Activated CD8-positive, alpha-beta memory T cell treated with anti-CD3 and anti-CD28 coated beads, Interleukin-2, amount 50 U/mL, for 24 hours (primary cell): Measurements from ENCODE around the gene SSTR1.

Experiments
- DNase-seq: peaks from one replicate; pipeline ENCODE4 v3.0.0-alpha.2; 2020; ENCODE audit errors: extremely low read depth

Gene SSTR1

DNA sequence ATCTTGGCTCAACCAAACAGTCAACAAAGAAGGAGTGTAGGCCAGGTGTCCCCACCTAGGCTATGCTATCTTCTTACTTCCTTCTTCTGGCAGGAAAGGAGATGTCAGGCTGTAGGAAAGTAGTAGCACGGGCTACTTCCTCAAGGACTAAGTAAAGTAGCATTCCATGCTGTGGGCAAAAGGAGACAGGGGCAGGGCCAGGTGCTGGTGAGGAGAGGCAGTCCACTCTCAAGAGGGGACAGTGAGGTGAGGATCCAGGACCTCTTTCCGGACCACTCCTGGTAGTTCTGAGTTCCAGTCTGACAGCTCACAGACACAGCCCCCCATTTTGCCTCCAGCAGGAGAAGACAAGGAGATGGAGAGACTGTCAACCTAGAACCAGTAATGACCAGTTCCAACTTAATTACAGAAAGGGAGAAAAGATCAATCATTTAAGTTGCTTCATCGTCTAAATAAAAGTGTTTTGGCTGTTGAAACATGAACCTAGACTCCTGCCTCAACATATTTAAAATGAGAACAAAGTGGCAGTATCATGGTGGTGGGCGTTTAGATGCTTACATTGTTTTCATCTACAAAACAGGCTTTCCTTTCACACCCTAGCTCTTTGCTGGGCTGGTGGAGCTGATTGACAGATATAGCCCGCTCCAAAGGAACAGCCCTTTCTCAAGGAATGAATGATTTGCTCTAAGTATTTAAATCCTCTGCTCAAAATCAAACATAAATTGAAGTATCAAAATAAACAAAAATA is 5.1 kb upstream of the SSTR1 start:
- no peak for DNase-seq

DNA sequence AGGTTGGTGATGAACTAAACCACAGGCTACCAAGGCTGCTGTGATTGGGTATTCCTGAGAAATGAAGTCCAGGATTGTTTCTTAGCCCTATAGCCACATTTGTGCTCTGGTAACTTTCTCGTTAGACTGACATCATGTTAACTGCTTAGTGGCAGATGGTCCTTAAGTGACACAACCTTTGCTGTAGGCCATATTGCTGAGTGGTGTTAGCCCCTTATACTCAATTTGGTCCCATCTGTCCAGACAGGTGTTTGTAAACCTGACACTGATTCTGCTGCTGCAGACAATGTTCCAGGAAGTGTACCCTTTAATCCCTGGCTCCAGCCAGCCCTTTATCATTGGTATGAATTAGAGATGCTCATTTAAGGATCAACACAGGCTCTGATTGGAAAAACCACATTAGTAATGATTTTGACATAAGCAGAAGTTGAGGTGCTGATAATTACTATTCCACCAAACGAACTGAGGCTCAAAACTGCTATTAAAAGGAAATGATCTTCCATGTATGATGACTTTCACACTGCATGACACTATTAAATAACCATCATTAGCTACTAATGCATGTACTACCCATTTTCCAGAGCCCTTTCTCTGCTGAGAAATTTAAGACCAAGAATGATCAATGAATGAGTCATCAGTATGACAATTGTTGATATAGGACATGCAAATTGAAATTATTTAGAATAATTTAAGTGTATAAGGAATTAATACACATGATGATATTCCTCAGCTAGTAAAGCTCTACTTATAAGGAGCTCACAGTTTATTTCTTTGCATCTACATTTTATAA is 3.6 kb upstream of the SSTR1 start:
- no peak for DNase-seq

DNA sequence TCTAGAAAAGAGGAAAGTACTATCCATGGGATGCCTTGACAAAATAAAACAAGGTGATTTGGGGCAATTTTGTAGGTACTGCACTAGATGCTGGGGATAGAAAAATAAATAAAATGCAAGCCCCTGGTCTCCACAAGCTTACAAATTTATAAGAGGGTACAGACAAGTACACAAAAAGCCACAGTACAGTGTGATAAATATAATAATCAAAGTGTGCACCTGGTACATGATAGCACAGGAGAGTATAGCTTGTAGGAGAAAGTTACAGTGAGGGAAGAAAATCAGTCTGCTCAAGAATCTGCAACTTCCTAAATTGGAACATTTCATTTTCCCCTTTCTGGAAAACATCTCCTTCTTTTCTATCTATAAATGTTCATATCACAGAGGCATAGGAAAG is 3.0 kb upstream of the SSTR1 start:
- DNase-seq = no peak

DNA sequence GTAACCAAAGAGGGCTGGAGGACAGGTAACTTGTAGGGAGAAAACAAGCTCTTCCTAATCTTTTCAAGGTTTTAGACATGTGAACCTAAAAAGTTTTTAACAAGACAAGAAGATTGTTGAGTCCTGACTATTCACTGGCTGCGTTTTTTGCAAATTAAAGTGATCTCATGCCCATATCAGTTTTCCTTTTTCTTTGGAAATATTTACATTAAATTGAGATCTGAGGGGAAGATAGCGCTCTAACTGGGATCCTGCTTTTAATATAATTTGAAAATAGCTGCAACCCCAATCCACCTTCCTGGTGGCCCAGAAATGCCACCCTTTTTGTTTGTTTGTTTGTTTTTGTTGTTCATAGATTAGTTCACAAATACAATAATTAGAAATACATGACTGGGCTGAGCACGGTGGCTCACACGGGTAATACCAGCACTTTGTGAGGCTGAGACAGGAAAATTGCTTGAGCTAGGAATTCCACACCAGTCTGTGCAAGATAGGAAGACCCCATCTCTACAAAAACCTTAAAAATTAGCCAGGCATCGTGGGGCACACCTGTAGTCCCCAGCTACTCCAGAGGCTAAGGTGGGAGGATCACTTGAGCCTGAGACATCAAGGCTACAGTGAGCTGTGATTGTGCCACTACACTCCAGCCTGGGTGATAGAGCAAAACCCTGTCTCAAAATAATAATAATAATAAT is 2.4 kb upstream of the SSTR1 start:
- no peak for DNase-seq

DNA sequence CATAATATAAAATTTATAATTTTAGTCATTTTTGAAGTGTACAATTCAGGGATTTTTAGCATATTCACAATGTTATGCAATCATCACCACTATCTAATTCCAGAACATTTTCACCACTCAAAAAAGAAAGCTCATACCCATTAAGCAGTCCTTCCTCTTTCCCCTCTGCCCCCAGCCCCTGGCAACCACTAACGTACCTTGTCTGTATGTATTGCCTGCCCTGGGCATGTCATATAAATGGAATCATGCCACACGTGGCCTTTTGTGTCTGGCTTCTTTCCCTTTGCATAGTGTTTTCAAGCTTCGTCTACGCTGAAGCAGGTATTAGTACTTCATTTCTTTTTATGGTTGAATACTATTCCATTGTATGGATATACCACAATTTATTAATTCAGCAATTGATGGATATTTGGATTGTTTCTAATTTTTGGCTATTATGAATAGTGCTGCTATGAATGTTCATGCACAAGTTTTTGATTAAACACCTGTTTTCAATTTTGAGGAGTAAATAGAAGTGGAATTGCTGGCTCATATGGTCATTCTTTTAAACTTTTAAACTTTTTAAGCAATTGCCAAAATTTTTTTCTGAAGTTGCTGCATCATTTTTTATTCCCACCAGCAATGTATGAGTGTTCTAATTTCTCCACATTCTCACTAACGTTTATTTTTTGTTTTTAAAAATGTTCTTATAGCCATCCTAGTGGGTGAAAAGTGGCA is 1.6 kb upstream of the SSTR1 start:
- DNase-seq = no peak

DNA sequence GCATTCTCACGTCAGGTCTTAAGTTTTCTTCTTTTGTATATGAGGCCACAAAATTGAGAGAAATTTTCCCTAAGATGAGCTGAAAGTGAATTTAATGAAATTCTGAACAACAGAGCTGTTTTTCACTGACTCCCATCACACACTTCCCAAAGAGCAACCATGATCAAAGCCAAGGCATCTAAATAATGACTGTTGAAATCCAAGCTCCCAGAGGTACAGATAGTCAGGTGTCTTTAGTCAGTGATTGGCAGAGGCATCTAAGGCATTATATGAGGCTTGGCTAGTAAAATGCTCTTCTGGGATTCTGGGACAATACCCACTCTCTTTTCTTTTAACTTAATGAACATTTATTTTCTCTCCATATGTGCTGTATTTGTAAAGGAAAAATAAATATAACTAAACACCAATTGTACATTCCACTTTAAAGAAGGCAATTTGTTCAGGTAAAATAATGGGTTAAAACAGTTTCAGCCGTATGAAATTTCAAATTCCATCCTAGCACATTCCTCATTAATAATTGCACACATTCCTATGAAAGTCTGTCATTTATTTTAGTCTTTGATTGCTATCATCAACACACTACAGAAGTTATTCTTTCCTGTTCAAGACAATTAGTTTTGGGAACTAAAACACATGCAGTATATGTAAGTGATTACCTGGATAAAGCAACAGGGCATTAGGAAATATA is 871 bp upstream of the SSTR1 start:
- DNase-seq = no peak

DNA sequence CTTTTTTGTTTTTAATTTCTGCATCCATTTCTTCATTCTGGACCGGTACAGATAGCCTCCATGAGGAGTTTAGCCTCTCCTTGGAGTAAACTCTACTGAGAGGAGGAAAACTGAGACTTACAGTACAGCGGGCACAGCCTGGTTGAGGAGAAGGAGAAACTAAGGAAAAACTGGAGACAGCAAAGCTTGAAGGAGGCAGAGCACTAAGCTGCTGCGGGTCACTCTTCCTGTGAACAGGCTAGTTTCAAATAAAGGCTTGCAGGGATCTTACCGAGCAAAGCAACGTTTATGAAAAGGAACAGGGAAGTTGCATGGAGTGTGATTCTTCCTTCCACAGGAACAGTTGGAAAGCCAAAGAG is 348 bp upstream of the SSTR1 start:
- DNase-seq = no peak

DNA sequence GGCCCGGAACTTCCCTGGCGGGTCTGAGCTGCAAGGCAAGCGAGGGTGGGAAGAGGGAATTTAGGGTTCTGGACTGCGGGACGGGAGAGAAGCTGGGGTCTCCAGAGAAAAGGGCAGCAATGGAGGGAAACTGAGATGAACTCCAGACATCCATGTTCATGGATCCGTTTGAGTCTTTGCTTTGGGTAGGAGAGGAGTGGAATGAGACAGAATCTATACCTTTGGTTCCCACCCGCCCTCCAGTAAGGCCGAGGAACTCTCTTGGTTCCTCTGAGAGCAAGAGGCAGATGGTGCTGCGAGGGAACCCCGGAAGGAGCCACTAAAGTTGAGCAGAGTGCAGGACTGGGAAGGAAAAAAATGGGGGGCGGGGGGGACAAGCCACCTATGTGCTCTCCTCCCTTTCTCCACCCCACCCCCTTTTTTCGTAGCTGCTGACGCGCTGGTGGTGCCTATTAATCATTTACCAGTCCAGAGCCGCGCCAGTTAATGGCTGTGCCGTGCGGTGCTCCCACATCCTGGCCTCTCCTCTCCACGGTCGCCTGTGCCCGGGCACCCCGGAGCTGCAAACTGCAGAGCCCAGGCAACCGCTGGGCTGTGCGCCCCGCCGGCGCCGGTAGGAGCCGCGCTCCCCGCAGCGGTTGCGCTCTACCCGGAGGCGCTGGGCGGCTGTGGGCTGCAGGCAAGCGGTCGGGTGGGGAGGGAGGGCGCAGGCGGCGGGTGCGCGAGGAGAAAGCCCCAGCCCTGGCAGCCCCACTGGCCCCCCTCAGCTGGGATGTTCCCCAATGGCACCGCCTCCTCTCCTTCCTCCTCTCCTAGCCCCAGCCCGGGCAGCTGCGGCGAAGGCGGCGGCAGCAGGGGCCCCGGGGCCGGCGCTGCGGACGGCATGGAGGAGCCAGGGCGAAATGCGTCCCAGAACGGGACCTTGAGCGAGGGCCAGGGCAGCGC is 1.2 kb downstream of the SSTR1 start:
- no peak for DNase-seq

DNA sequence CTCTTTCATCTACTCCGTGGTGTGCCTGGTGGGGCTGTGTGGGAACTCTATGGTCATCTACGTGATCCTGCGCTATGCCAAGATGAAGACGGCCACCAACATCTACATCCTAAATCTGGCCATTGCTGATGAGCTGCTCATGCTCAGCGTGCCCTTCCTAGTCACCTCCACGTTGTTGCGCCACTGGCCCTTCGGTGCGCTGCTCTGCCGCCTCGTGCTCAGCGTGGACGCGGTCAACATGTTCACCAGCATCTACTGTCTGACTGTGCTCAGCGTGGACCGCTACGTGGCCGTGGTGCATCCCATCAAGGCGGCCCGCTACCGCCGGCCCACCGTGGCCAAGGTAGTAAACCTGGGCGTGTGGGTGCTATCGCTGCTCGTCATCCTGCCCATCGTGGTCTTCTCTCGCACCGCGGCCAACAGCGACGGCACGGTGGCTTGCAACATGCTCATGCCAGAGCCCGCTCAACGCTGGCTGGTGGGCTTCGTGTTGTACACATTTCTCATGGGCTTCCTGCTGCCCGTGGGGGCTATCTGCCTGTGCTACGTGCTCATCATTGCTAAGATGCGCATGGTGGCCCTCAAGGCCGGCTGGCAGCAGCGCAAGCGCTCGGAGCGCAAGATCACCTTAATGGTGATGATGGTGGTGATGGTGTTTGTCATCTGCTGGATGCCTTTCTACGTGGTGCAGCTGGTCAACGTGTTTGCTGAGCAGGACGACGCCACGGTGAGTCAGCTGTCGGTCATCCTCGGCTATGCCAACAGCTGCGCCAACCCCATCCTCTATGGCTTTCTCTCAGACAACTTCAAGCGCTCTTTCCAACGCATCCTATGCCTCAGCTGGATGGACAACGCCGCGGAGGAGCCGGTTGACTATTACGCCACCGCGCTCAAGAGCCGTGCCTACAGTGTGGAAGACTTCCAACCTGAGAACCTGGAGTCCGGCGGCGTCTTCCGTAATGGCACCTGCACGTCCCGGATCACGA is 2.2 kb downstream of the SSTR1 start:
- no peak for DNase-seq

DNA sequence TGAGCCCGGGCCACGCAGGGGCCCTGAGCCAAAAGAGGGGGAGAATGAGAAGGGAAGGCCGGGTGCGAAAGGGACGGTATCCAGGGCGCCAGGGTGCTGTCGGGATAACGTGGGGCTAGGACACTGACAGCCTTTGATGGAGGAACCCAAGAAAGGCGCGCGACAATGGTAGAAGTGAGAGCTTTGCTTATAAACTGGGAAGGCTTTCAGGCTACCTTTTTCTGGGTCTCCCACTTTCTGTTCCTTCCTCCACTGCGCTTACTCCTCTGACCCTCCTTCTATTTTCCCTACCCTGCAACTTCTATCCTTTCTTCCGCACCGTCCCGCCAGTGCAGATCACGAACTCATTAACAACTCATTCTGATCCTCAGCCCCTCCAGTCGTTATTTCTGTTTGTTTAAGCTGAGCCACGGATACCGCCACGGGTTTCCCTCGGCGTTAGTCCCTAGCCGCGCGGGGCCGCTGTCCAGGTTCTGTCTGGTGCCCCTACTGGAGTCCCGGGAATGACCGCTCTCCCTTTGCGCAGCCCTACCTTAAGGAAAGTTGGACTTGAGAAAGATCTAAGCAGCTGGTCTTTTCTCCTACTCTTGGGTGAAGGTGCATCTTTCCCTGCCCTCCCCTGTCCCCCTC is 3.0 kb downstream of the SSTR1 start:
- DNase-seq = no peak

DNA sequence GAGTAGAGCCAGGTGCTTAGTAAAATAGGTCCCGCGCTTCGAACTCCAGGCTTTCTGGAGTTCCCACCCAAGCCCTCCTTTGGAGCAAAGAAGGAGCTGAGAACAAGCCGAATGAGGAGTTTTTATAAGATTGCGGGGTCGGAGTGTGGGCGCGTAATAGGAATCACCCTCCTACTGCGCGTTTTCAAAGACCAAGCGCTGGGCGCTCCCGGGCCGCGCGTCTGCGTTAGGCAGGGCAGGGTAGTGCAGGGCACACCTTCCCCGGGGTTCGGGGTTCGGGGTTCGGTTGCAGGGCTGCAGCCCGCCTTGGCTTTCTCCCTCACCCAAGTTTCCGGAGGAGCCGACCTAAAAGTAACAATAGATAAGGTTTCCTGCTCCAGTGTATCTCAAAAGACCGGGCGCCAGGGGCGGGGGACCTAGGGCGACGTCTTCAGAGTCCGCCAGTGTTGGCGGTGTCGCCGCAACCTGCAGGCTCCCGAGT is 3.6 kb downstream of the SSTR1 start:
- no peak for DNase-seq

DNA sequence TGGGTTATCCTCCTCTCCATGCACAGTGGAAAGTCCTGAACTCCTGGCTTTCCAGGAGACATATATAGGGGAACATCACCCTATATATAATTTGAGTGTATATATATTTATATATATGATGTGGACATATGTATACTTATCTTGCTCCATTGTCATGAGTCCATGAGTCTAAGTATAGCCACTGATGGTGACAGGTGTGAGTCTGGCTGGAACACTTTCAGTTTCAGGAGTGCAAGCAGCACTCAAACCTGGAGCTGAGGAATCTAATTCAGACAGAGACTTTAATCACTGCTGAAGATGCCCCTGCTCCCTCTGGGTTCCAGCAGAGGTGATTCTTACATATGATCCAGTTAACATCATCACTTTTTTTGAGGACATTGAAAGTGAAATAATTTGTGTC is 4.4 kb downstream of the SSTR1 start:
- no peak for DNase-seq

DNA sequence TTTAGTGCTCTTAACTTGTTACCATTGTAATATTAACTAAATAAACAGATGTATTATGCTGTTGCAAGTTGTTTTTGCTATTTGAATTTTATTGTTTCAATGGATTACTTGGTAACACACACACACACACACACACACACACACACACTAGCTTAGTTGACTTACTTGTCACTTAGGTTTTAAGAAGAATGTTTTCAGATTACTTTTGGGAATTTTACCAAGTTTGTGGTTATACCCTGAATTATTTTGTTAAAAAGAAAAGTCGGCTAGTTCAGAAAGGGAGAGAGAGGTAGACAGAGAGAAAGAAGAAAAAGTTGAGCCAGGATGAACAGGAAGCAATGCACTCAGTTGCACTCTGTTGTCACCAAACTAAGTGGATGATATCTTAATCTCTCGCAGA is 5.3 kb downstream of the SSTR1 start:
- DNase-seq = no peak

DNA sequence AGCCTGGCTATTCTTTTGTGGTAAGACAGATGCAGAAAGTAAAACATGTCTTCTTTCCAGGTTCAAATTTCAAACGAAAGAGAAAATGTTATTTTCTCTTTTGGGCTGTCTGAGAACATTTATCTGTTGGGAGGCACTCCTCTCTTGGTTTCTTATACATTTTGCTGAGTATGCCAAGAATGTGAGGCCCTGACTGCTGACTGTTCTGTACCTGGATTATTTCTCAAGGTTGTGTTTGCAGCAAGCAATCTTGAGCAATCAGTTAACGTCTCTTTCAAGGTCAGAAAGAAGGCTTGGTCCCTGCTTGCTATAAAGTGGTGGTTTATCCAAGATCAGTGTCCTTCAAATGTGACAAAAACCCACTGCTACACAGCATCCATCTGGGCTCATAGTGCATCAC is 9.8 kb downstream of the SSTR1 start:
- DNase-seq = no peak

DNA sequence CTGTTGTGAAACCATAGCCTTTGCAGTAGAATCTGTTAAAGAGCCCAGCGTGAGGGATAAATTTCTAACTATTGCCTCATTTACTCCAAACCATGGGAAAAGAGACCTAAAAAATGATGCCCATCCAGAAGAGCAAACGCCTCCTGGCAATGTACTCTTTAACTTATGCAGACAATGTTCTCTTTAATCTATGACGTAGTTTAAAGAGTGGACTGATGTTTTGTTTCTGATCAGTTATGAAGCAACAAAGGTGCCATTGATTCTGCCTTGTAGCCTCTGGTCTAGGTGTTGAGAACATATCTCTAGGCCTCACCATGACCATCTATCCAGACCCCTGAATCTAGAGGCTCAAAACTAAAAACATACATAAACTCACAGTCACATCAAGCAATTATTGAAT is 13.4 kb downstream of the SSTR1 start:
- DNase-seq = no peak

DNA sequence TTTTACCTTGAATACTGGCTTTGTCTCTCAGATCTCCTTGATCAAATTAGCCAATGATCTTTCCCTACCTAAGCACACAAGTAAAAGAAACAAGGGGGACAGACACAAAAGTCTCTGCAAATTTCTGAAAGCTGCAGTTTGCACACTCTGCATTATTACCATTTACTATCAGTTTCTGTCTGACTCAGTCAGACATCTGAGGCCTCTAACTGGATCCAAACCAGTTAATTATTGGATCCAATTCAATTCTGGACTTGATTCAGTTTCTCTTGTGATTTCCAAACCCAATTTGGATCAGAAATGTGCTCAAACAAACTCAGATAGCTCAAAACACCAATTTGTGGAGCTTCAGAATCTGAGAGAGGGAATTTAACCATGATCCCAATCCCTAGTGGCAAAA is 16.6 kb downstream of the SSTR1 start:
- no peak for DNase-seq

DNA sequence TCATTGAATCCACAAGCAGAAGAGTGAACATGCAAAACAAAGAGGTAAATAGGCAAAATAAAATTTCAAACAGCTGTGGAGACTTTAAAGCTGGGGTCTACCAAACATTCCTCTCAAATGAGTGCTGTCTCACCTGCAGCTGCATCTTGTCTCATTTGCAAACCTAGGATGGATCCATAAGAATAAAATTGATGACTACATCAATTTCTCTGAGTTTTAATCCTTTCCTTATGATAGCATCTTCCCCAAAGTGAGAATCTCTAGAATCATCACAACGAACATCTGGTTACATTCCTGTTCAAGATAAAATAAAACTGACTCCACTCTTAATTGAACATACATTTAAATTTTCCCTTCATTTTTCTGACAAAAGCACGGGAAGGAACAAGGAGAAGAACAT is 18.2 kb downstream of the SSTR1 start:
- DNase-seq = no peak

DNA sequence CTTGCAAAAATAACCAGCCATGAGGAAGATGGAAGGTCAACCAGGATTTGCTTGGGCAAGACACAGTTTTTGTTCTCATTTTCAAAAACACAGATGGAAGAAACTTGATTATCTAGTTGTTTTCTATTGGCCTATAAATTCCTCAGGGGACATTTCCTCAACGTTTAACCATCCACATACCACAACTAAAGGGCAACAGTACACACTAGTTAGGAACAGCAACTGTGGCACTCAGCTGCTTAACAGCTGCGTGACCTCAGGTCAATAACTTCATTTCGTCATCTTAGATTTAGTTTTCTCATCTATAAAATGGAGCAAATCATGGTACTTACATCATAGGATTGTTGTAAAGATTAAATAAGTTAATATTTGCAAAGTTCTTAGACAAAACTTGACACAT is 18.7 kb downstream of the SSTR1 start:
- no peak for DNase-seq

DNA sequence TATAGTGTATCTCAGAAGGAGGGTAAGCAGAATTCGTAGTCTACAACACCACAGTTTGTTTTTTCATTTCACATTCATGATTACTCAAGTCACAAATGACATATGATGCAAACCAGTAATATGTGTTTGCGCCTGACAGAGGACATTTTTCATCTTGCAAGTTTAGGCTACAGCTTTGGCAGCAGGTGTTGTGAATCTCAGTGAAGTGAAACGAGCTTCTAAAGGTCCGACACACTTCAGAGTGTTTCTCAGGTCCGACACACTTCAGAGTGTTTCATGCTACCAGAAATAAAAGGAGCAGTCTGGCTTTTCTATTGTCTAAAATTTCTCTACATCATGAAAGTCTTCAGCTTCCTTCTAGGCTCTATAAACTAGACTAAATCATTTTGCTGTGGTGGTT is 25.5 kb downstream of the SSTR1 start:
- no peak for DNase-seq
